ENCODE results near the gene VSIG8.

Gene VSIG8

GRCh38 chr1:159829273-159829634 is 33.2 kb downstream of the VSIG8 start:
- H3K4me3 ChIP-seq (ENCODE audit: low read length in 2 of 2): no peak overlapping the region
- no peak overlapping the region for H3K27ac ChIP-seq (ENCODE audit: low read length)

GRCh38 chr1:159828581-159829272 is 33.7 kb downstream of the VSIG8 start:
- H3K27me3 ChIP-seq (ENCODE audit: control insufficient read depth in 1 of 2, insufficient read depth in 2 of 2, low read length in 2 of 2): peaks cover 0 to 6% of the 10 kb centered on the region in 2 donors
- H3K9ac ChIP-seq (ENCODE audit: low read length in 2 of 2): no peak overlapping the region
- H3K36me3 ChIP-seq (ENCODE audit: control insufficient read depth in 2 of 2, insufficient read depth in 2 of 2, low read length in 2 of 2): no peaks in the 10 kb centered on the region
- no peaks in the 10 kb centered on the region for H3K9me3 ChIP-seq (ENCODE audit: control insufficient read depth in 2 of 2, low read length in 2 of 2)
- H3K27ac ChIP-seq (ENCODE audit: low read length): no peak overlapping the region
- peaks cover 6% of the 10 kb centered on the region for H3K4me1 ChIP-seq (ENCODE audit: control insufficient read depth, insufficient read depth, low read length)
- H3K4me3 ChIP-seq (ENCODE audit: low read length in 2 of 2): no peak overlapping the region

More at GRCh38 chr1:159829273-159829634, 33.2 kb downstream of the VSIG8 start:
- H3K9ac ChIP-seq (ENCODE audit: low read length in 2 of 2): no peak overlapping the region
- no peaks in the 10 kb centered on the region for H3K36me3 ChIP-seq (ENCODE audit: control insufficient read depth in 2 of 2, insufficient read depth in 2 of 2, low read length in 2 of 2)
- peaks cover 0 to 6% of the 10 kb centered on the region in 2 donors for H3K27me3 ChIP-seq (ENCODE audit: control insufficient read depth in 1 of 2, insufficient read depth in 2 of 2, low read length in 2 of 2)
- H3K4me1 ChIP-seq (ENCODE audit: control insufficient read depth, insufficient read depth, low read length): peaks cover 6% of the 10 kb centered on the region
- no peaks in the 10 kb centered on the region for H3K9me3 ChIP-seq (ENCODE audit: control insufficient read depth in 2 of 2, low read length in 2 of 2)

GRCh38 chr1:159828176-159828575 is 34.3 kb downstream of the VSIG8 start:
- Histone ChIP-seq H3K9ac (ENCODE audit: low read length in 2 of 2) (no peak overlapping the region), H3K36me3 (ENCODE audit: control insufficient read depth in 2 of 2, insufficient read depth in 2 of 2, low read length in 2 of 2) (no peaks in the 10 kb centered on the region), H3K27ac (ENCODE audit: low read length) (no peak overlapping the region), H3K4me1 (ENCODE audit: control insufficient read depth, insufficient read depth, low read length) (peaks cover 6% of the 10 kb centered on the region), H3K27me3 (ENCODE audit: control insufficient read depth in 1 of 2, insufficient read depth in 2 of 2, low read length in 2 of 2) (peaks cover 0 to 12% of the 10 kb centered on the region in 2 donors), H3K9me3 (ENCODE audit: control insufficient read depth in 2 of 2, low read length in 2 of 2) (no peaks in the 10 kb centered on the region), H3K4me3 (ENCODE audit: low read length in 2 of 2) (no peak overlapping the region)

- no peak overlapping the region for H3K9ac ChIP-seq (ENCODE audit: low read length in 2 of 2)
- H3K9me3 ChIP-seq (ENCODE audit: control insufficient read depth in 2 of 2, low read length in 2 of 2): no peaks in the 10 kb centered on the region
- H3K4me3 ChIP-seq (ENCODE audit: low read length in 2 of 2): no peak overlapping the region
- peaks cover 6% of the 10 kb centered on the region for H3K4me1 ChIP-seq (ENCODE audit: control insufficient read depth, insufficient read depth, low read length)
- peaks cover 0 to 17% of the 10 kb centered on the region in 2 donors for H3K27me3 ChIP-seq (ENCODE audit: control insufficient read depth in 1 of 2, insufficient read depth in 2 of 2, low read length in 2 of 2)
- H3K27ac ChIP-seq (ENCODE audit: low read length): no peak overlapping the region
- no peaks in the 10 kb centered on the region for H3K36me3 ChIP-seq (ENCODE audit: control insufficient read depth in 2 of 2, insufficient read depth in 2 of 2, low read length in 2 of 2)
These were observed 34.9 kb downstream of the VSIG8 start for GRCh38 chr1:159827549-159827948.

GRCh38 chr1:159827102-159827490 is 35.4 kb downstream of the VSIG8 start:
- Histone ChIP-seq H3K9me3 (ENCODE audit: control insufficient read depth in 2 of 2, low read length in 2 of 2) (no peaks in the 10 kb centered on the region), H3K4me3 (ENCODE audit: low read length in 2 of 2) (no peak overlapping the region), H3K27ac (ENCODE audit: low read length) (no peak overlapping the region), H3K36me3 (ENCODE audit: control insufficient read depth in 2 of 2, insufficient read depth in 2 of 2, low read length in 2 of 2) (no peaks in the 10 kb centered on the region), H3K9ac (ENCODE audit: low read length in 2 of 2) (no peak overlapping the region), H3K4me1 (ENCODE audit: control insufficient read depth, insufficient read depth, low read length) (peaks cover 6% of the 10 kb centered on the region), H3K27me3 (ENCODE audit: control insufficient read depth in 1 of 2, insufficient read depth in 2 of 2, low read length in 2 of 2) (peaks cover 0 to 17% of the 10 kb centered on the region in 2 donors)

- Histone ChIP-seq H3K4me3 (ENCODE audit: low read length in 2 of 2) (no peak within 1 kb of the TSS), H3K4me1 (ENCODE audit: control insufficient read depth, insufficient read depth, low read length) (peaks cover 6% of the 10 kb centered on the region), H3K27ac (ENCODE audit: low read length) (no peak within 1 kb of the TSS), H3K9ac (ENCODE audit: low read length in 2 of 2) (no peak within 1 kb of the TSS), H3K9me3 (ENCODE audit: control insufficient read depth in 2 of 2, low read length in 2 of 2) (no peaks in the 10 kb centered on the region), H3K27me3 (ENCODE audit: control insufficient read depth in 1 of 2, insufficient read depth in 2 of 2, low read length in 2 of 2) (peaks cover 0 to 18% of the 10 kb centered on the region in 2 donors), H3K36me3 (ENCODE audit: control insufficient read depth in 2 of 2, insufficient read depth in 2 of 2, low read length in 2 of 2) (no peaks in the 10 kb centered on the region)
These were observed 35.9 kb downstream of the VSIG8 start, which contains the start of gene SLAMF8 for GRCh38 chr1:159826441-159827101. TSS of gene SLAMF8 (plus strand) at chr1:159826873. CDS start at chr1:159826899, 26 bp downstream.

GRCh38 chr1:159825564-159825963 is 36.9 kb downstream of the VSIG8 start:
- no peak overlapping the region for H3K27ac ChIP-seq (ENCODE audit: low read length)
- peaks cover 6% of the 10 kb centered on the region for H3K4me1 ChIP-seq (ENCODE audit: control insufficient read depth, insufficient read depth, low read length)
- H3K4me3 ChIP-seq (ENCODE audit: low read length in 2 of 2): no peak overlapping the region
- H3K9me3 ChIP-seq (ENCODE audit: control insufficient read depth in 2 of 2, low read length in 2 of 2): no peaks in the 10 kb centered on the region
- H3K36me3 ChIP-seq (ENCODE audit: control insufficient read depth in 2 of 2, insufficient read depth in 2 of 2, low read length in 2 of 2): no peaks in the 10 kb centered on the region
- no peak overlapping the region for H3K9ac ChIP-seq (ENCODE audit: low read length in 2 of 2)
- peaks cover 0 to 22% of the 10 kb centered on the region in 2 donors for H3K27me3 ChIP-seq (ENCODE audit: control insufficient read depth in 1 of 2, insufficient read depth in 2 of 2, low read length in 2 of 2)

- no peaks in the 10 kb centered on the region for H3K9me3 ChIP-seq (ENCODE audit: control insufficient read depth in 2 of 2, low read length in 2 of 2)
- H3K9ac ChIP-seq (ENCODE audit: low read length in 2 of 2): no peak overlapping the region
- H3K36me3 ChIP-seq (ENCODE audit: control insufficient read depth in 2 of 2, insufficient read depth in 2 of 2, low read length in 2 of 2): no peaks in the 10 kb centered on the region
- H3K27ac ChIP-seq (ENCODE audit: low read length): no peak overlapping the region
- H3K27me3 ChIP-seq (ENCODE audit: control insufficient read depth in 1 of 2, insufficient read depth in 2 of 2, low read length in 2 of 2): peaks cover 0 to 20% of the 10 kb centered on the region in 2 donors
- peaks cover 3% of the 10 kb centered on the region for H3K4me1 ChIP-seq (ENCODE audit: control insufficient read depth, insufficient read depth, low read length)
- no peak overlapping the region for H3K4me3 ChIP-seq (ENCODE audit: low read length in 2 of 2)
These were observed 39.1 kb downstream of the VSIG8 start for GRCh38 chr1:159823406-159823805.

- Histone ChIP-seq H3K27ac (ENCODE audit: low read length) (no peak overlapping the region), H3K36me3 (ENCODE audit: control insufficient read depth in 2 of 2, insufficient read depth in 2 of 2, low read length in 2 of 2) (no peaks in the 10 kb centered on the region), H3K9ac (ENCODE audit: low read length in 2 of 2) (no peak overlapping the region), H3K27me3 (ENCODE audit: control insufficient read depth in 1 of 2, insufficient read depth in 2 of 2, low read length in 2 of 2) (peaks cover 0 to 19% of the 10 kb centered on the region in 2 donors), H3K4me1 (ENCODE audit: control insufficient read depth, insufficient read depth, low read length) (peaks cover 3% of the 10 kb centered on the region), H3K9me3 (ENCODE audit: control insufficient read depth in 2 of 2, low read length in 2 of 2) (no peaks in the 10 kb centered on the region), H3K4me3 (ENCODE audit: low read length in 2 of 2) (no peak overlapping the region)
These were observed 41.1 kb downstream of the VSIG8 start for GRCh38 chr1:159821171-159821867.

GRCh38 chr1:159817276-159818041 is 45.0 kb downstream of the VSIG8 start:
- H3K4me1 ChIP-seq (ENCODE audit: control insufficient read depth, insufficient read depth, low read length): no peaks in the 10 kb centered on the region
- no peak overlapping the region for H3K27ac ChIP-seq (ENCODE audit: low read length)
- peaks cover 0 to 6% of the 10 kb centered on the region in 2 donors for H3K27me3 ChIP-seq (ENCODE audit: control insufficient read depth in 1 of 2, insufficient read depth in 2 of 2, low read length in 2 of 2)
- no peak overlapping the region for H3K4me3 ChIP-seq (ENCODE audit: low read length in 2 of 2)
- H3K36me3 ChIP-seq (ENCODE audit: control insufficient read depth in 2 of 2, insufficient read depth in 2 of 2, low read length in 2 of 2): no peaks in the 10 kb centered on the region
- no peak overlapping the region for H3K9ac ChIP-seq (ENCODE audit: low read length in 2 of 2)
- no peaks in the 10 kb centered on the region for H3K9me3 ChIP-seq (ENCODE audit: control insufficient read depth in 2 of 2, low read length in 2 of 2)

Data from stomach smooth muscle (tissue), 2 donors.